Kidney tubule cell (primary cell): ENCODE measurements around the gene CDH4.

ENCODE experiments used
- DNase-seq: peaks from one replicate; pipeline ENCODE4 v3.0.0-alpha.2; 2018; ENCODE audit warnings: low spot score

The CDH4 gene

DNA sequence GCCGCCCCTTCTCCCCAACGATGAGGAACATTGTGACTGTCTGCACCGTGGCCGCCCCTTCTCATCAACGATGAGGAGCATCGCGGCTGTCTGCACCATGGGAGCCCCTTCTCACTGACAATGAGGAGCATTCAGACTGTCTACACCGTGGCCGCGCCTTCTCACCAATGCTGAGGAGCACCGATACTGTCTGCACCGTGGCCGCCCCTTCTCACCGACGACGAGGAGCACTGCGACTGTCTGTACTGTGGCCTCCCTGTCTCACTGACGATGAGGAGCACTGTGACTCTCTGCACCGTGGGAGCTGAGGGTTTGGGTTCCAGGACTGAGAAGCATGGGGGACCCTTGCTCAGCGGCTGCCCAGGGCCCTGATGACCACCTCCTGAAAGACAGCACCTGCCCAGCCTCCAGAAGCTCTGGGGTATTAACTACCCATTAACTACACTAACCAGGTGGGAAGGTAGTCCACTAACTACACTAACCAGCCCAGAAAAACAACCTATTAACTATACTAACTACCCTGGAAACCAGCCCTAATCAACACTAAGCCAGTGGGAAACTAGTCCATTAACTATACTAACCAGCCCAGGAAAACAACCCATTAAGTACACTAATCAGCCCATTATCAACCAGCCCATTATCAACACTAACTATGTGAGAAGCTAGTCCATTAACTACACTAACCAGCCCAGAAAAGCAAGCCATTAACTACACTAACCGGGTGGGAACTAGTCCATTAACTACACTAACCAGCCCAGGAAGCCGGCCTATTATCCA is 696.7 kb downstream of the CDH4 start:
- DNase-seq = no peak

GRCh38 chr20:61949363-61949713 is 697.3 kb downstream of the CDH4 start:
- no peak for DNase-seq

DNA sequence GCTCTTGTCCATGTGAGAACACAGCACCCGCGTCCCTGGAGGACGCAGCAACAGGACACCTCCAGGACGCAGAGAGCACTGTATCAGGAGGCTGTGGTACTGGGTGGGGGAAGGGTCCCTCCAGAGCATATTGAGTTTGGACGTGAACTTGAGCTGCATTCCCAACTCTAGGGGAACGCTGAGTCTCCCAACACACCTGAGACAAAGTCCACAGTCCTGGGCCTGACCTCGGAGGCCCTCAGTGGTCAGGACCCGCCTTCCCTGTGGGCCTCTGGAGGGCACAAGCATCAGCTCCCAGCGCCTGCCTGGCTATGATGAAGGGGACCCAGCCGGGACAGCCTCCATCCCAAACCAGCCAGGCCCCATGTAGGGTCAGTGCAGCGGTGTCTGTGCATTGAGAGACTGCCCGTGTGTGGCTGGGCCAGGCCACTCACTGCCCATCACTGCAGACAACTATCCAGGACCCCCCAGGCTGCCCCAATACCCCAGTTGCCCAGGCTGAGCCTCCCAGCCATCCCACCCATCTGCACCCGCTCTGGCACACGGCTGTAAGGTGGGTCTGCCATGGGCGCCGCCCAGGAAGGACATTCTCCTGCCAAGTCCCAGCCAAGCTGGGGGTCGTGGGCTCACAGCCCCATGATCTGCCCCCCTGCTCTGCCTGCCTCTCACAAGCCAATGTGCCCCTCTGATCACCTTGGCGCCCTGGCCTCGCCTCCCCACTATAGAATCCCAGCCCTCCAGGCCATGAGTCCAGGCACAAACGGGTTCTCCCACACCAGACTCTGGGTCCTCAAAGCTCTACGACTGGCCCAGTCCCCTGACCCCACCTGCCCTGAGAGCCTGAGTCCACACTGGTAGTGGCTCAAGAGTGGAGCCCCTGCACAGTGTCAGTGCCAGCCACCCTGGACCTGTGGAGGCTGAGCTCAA is 697.9 kb downstream of the CDH4 start:
- no peak for DNase-seq

- no peak for DNase-seq
Measured at GRCh38 chr20:61950641-61951071, 698.6 kb downstream of the CDH4 start.

DNA sequence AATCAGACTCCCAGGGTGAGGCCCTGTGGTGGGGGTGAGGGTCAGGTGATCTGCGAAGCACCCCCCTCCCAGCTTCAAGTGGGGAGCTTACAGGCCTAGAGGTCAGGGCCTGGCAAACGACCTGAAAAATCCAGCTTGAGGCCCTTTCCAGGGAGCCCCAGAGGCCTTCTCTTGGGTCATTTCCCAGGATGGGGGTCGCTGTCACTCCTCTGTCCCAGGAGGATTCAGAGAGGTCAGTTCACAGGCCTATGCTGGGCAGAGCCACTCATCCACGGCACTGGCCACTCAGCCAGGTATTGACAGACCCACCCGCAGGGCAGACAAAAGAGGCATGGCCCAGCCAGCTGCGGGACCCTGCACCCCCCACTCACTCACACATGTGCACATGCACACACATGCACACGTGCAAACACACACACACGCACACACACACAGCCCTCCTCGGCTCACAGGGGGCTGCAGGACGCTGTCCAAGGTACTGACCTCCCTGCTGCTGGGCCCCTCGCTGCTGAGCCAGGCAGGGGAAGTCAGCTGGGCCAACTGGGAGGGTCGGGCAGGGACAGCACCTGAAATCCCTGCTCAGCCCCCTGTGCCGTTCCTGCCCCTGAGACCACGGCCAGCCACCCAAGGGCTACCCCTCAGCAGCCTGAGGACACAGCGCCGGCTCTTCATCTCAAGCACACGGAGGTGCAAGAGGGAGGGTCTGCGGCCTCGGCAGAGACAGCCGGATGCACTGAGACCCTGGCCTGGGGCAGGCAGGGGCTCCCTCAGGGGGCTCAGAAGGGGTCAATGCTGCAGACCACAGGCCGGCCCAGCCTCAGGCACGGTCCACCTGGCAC is 699.9 kb downstream of the CDH4 start:
- no peak for DNase-seq

GRCh38 chr20:61953037-61954021 is 701.3 kb downstream of the CDH4 start:
- no peak for DNase-seq

GRCh38 chr20:61954276-61955021 is 702.4 kb downstream of the CDH4 start:
- no peak for DNase-seq

DNA sequence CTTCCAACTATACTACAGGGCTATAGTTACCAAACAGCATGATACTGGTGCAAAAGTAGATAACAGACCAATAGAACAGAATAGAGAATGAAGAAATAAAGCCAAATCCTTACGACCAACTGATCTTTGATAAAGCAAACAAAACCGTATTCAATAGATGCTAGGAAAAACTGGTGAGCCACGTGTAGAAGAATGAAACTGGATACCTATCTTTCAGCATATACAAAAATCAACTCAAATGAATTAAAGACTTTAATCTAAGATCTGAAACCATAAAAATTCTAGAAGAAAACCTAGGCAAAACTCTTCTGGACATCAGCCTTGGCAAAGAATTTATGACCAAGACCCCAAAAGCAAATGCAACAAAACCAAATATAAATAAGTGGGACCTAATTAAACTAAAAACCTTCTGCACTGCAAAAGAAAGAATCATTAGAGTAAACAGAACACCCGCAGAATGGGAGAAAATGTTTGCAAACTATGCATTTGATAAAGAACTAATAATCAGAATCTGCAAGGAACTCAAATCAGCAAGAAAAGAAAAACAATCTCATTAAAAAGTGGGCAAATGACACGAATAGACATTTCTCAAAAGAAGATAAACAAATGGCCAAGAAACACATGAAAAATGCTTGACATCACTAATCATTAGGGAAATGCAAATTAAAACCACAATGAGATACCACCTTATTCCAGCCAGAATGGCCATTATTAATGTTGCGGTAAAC is 703.8 kb downstream of the CDH4 start:
- DNase-seq = no peak

DNA sequence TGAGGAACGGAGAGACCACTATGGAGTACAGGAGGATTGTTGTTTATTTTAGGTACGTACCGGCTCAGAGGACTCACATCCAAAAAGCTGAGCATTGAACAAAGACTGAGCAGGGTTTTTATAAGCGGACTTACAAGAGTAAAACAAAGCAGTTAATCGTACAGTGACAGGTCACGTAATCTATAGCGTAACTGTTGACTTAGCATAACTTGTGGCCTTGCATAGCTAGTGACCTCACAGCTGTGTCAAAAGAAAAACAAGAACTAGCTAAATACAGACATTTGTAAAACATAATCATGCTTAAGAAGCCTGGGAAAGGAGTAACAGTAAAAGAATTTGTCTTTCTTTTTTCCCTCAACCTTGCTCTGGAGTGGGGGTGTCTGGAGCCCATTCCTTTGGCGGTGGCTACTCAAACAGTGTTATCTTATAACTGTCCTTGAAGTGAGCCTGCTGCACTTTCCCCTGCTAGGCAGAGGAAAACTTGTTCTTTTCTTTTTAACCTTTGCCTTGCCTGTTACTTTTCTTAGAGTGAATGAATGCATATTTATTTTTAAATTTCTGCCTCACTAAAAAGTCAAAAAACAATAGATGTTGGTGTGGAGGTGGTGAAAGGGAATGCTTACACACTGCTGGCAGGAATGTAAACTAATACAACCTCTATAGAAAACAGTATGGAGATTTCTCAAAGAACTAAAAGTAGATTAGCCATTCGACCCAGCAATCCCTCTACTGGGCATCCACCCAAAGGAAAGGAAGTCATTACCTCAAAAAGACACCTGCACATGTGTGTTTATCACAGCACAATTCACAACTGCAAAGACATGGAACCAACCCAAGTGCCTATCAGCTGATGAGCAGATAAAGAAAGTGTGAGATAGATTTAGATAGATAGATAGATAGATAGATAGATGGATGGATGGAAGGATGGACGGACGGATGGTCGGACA is 704.6 kb downstream of the CDH4 start:
- no peak for DNase-seq

- no peak for DNase-seq
Measured at GRCh38 chr20:61957961-61958715, 706.1 kb downstream of the CDH4 start.

DNA sequence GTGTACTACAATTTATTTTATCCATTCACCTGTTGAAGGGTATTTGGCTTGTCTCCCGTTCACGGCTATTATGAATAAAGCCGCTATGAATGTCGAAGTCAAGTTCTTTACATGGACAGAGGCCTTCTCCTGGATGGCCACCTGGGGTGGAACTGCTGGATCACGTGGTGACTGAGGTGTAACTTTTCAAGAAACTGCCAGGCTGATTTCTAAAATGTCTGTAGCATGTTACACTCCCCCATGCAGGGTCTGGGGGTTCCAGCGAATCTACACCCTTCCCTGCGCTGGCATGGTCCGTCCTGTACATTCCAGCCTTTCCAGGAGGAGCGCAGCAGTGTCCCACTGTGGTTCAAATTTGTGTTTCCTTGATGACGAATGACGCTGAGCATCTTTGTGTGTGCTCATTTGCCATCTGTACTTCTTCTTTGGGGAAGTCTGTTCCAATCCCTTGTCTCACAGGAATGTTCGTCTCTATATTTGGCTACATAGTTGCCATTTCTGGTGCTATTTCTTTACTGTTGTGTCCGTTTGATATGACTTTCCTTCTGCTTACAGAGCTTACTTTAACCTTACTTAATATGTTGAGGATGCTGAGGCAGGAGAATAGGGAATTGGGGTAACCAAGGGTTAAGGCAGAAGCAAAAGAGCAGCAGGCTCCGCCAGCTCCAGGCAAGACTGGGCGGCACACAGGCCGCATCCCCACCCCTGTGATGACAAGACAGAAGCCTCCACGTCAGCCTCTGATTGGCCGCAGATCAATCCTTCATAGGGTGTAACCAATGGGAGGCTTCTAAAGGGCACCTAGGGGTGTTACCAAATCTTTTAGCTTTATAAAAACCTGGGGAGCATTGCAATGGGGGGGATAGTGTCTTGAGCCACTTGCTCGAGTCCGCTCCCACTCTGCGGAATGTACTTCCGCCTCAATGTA is 707.0 kb downstream of the CDH4 start:
- no peak for DNase-seq

DNA sequence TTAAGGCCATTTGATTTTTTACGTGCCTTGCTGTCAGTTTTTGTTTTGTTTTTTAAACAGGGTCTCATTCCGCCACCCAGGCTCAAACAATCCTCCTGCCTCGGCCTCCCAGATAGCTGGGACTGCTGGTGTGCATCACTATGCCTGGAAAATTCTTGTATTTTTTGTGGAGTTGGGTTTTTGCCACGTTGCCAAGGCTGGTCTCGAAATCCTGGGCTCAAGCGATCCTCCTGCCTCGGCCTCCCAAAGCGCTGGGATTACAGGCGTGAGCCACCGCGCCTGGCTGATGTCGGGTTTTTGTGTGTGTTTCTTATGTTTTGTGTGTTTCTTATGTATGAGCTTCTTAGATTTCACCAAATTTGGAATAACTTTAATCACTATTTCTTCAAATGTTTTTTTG is 708.8 kb downstream of the CDH4 start:
- DNase-seq = no peak

DNA sequence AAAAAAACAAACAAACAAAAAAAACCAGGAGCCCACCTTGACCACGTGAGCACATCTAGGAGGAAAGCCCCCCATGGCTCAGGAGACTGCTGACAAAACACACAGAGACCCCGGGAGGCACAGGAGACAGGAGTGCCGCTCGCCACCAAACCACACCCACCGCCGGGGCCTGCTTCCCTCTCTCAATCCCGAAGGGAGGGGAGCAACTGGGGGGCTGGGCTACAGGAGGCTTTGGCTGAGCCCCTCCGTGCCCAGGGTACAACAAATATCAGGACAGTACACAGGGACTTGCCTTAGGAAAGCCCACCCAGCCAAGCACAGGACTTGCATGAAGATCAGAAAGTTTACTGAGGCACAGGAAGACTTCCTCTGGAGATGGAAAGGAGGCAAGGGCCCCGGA is 711.1 kb downstream of the CDH4 start:
- no peak for DNase-seq

GRCh38 chr20:61963885-61964674 is 712.0 kb downstream of the CDH4 start:
- no peak for DNase-seq

GRCh38 chr20:61964675-61965605 is 712.9 kb downstream of the CDH4 start:
- no peak for DNase-seq
